Inferior parietal cortex (tissue), 1 donor: ENCODE data around the gene CYP27C1.

Source experiments
- DNase-seq: peaks from one replicate; pipeline ENCODE4 v3.0.0-alpha.2; 2016; ENCODE audit errors: extremely low spot score

Gene CYP27C1

DNA sequence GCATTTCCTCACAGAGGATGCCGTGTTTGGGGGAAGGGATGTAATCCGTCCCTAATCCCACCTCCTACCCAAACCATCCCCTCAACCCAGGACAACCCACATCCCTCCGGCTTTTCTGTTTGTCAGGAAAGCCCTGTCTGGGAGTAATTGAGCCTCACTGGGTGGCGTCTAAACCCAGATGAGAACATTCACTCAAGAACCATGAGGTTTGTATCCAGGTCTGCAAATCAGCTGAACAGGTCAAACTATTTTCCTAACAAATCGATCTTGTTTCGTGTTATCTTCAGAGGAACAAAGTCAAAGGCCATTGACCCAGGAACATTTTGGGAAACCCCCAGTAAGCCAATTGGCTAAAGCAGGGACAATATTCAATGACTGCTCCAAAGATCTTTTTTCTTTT, 25.7 kb downstream of the CYP27C1 start:
- no peak for DNase-seq

DNA sequence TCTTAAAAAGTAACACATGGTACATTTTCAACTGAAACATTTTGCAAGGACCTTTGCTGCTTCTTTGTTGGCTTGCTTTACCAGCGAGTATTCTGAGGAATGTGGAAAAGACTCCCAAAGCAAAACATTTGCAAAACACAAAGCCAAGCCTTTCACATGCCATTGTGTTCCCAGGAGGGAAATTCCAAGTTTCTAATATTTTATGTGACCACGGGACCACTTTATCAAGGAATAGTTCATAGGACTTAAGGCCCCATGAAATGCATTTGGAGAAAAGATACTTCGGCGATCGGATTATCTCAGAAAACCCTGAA, 26.2 kb downstream of the CYP27C1 start:
- DNase-seq = no peak

GRCh38 chr2:127193164-127193966, 26.7 kb downstream of the CYP27C1 start:
- no peak for DNase-seq

DNA sequence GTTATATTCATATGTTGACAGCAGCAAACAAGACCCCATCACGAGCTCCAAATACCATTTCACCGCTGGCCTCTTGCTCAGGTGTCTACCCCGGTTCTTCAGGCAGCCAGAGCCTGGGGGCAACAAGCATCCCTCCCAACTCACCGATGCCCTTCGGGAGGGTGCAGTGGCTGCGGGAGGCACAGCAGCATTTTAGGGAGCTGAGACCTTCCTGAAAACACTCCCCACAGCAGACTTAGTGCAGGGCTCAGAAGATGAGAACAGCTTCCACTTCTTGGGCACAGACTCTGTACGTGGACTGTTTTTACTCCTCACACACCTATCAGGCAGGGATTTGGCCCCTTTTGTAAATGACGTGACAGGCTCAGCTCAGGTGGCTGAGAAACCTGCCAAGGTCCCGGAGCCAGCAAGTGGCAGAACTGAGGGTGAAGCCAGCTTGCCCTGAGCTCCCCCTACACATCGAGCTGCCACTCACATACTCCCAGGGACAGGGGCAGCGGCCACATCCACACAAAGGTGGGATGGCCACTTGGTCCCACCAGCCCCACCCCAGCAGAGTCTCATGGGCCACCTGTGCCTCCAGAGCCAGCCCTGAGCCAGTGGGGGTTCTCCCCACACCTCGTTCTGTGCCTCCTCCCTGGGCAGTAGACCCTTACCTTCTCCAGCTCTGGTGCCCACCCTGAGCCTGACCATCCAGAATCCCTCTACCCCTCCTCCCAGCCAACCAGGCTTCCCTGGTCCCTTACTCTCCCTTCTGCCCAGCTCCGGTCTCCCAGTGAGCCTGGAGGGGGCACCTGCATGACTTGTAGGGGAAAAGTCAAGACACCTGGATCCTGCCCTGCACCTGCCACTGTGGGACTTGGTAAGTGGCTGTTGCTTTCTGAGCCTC, 28.5 kb downstream of the CYP27C1 start:
- no peak for DNase-seq

- DNase-seq = no peak
Measured at GRCh38 chr2:127188797-127189196, 31.3 kb downstream of the CYP27C1 start.

GRCh38 chr2:127187831-127188230, 32.3 kb downstream of the CYP27C1 start:
- DNase-seq = no peak

- DNase-seq = no peak
Measured at GRCh38 chr2:127187081-127187775, 32.9 kb downstream of the CYP27C1 start.

DNA sequence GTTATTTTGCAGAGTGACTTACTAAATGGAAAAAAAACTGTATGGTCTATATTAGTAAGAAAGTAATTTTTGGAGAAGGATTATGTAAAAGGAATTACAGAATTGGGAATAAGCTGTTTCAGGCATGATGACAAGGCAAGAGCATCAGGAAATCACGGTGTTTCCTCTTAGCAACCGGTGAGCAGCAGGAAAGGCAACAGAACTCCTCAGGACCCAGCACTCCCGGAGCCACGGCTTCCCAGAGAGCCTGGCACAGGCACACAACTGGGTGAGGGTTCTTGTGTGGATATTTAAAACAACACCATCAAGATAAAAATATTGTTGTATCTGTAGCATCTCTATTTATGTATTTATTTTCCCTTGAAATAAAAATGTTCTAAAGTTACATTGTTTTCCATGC, 34.4 kb downstream of the CYP27C1 start:
- DNase-seq = no peak

GRCh38 chr2:127185093-127185492, 35.0 kb downstream of the CYP27C1 start:
- no peak for DNase-seq

DNA sequence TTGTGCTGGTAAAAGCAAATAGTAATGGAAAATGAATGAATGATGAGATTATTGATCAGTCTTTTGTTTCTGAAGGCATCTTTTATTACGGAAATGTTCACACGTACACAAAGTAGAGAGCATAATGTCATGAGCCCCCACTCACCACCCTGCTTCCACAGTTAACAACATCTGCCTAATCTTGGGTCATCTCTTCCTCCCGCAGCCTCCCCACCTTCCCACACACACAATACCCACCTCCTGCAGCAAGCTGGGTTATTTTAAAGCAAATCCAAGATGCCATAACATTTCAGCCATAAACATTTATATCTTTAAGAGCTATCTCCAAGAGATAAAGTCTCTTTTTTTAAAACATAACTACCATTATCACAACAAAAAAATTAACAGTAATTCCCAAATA, 36.3 kb downstream of the CYP27C1 start:
- DNase-seq = no peak

- no peak for DNase-seq
Measured at GRCh38 chr2:127182626-127183458, 37.3 kb downstream of the CYP27C1 start.

GRCh38 chr2:127181851-127182250, 38.2 kb downstream of the CYP27C1 start:
- no peak for DNase-seq

DNA sequence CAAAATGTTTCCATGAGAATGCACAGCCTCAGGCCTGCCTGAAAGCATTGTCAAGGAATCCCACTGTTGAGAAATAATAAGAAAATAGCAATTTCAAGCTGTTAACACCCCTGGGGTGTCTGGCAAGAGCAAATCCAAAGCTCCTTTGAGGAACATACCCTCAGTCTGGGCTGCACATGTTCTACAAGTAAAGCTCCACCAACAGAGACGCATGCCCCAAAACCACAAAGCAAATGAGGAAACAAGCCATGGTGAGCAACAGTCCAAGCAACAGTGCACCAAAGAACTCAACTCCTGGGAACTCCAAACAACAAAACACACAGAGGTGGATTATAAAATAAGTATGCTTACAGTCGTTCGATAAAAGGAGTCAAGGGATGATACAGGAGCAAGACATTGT, 40.3 kb downstream of the CYP27C1 start:
- DNase-seq = no peak

GRCh38 chr2:127177617-127178263, 42.4 kb downstream of the CYP27C1 start:
- no peak for DNase-seq

- DNase-seq = no peak
Measured at GRCh38 chr2:127176371-127177311, 43.5 kb downstream of the CYP27C1 start.

DNA sequence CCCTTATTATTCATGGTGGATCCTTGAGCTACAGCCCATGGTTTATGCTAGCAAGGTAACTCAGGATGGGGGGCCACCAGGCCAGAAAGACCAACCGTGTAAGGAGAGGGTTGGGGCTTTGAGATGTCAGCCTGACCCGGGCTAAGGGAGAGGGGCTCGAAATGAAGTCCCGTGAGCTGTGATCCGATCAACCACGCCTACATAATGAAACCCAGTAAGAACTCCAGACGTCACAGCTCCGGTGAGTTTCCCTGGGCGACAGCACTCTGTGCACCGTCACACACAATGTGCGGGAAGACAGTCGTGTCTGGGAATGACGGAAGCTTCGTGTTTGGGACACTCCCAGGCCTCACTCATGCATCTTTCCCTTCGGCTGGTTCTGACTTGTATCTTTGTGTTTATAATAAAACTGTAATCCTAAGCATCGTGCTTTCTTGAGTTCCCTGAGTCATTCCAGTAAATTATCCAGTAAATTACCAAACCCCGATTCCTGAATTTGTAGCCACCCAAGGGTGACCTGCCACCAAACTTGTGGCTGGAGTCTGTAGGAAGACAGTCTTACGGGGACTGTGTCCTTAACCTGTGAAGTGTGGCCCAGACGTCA, 44.2 kb downstream of the CYP27C1 start:
- no peak for DNase-seq

DNA sequence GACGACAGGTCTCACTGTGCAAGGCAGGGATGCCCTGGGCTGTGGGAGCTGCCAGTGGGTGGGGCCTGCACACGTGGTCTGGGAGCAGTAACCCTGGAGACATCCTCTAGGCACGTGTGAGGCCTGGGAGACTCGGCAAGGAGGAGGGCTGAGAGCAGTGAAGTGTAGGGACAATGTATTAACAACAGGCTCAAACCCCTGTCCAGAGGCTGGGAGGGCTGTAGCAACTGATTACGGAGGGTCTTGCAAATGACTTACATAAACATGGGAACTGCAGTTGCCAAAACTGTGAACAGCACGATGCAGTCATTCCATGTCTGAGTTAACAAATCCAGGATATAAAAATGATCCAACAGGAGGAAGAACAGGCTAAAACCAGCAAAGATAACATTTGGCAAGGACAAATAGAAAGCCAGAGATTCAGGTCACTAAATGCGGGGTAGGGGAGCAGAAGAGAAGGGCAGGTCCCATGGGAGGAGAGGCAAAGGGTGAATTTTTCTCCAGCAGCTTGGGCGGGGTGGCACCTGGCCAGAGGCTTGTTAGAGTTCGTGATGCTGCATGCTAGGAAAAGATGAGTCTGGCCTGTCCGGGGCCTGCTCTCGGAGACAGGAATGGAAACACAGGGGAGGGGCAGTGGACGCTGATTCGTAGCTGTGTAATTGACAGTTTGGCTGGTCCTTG, 44.9 kb downstream of the CYP27C1 start:
- DNase-seq = no peak

DNA sequence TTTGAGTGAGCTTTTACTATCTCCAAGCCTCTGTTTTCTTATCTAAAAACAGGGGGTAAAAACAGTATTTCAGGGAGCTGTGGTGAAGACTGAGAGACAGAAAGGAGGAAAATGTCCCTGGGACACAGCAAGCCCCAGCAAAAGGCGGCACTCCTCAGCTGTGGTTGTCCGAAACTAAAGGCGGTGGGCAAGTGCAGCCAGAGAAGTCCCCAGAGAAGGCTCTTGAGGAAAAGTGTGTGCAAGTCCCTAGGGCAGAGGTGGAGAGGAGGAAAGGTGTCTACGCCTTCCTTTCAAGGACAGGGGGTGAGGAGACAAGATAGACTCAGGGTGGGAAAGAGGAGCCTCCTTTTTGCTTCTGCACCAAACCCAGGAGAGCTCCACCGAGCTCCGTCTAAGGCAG, 45.5 kb downstream of the CYP27C1 start:
- DNase-seq = no peak

- DNase-seq = no peak
Measured at GRCh38 chr2:127174136-127174535, 46.0 kb downstream of the CYP27C1 start.
